ENCODE data around the gene UBE3B.

DNA sequence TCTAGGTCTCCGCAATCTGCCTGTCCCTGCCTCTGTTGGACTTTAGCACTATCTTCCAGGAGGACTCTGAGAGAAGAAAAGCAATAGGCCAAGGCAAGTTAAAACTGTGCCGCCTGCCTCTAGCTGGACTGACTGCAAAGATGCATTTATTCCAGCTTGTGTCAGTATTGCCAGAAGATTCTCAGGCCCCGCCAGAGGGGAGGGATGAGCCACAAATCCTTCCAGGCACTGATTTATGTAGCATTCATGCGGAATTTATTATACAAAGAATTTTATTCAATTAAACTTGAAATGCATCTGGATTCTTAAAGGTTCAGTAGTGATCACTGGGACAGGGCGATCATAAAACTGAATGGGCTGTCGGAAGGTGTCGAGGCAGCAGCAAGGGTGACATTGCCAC lies 76.0 kb downstream of the UBE3B start:
- no peak for TF ChIP-seq POLR2A (IDR thresholded peaks at IDR 0.05)
- TF ChIP-seq, protein P1, sequence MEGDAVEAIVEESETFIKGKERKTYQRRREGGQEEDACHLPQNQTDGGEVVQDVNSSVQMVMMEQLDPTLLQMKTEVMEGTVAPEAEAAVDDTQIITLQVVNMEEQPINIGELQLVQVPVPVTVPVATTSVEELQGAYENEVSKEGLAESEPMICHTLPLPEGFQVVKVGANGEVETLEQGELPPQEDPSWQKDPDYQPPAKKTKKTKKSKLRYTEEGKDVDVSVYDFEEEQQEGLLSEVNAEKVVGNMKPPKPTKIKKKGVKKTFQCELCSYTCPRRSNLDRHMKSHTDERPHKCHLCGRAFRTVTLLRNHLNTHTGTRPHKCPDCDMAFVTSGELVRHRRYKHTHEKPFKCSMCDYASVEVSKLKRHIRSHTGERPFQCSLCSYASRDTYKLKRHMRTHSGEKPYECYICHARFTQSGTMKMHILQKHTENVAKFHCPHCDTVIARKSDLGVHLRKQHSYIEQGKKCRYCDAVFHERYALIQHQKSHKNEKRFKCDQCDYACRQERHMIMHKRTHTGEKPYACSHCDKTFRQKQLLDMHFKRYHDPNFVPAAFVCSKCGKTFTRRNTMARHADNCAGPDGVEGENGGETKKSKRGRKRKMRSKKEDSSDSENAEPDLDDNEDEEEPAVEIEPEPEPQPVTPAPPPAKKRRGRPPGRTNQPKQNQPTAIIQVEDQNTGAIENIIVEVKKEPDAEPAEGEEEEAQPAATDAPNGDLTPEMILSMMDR (IDR thresholded peaks at IDR 0.05) = no peak
